Measurements from ENCODE around the gene BLNK.

BLNK gene

DNA sequence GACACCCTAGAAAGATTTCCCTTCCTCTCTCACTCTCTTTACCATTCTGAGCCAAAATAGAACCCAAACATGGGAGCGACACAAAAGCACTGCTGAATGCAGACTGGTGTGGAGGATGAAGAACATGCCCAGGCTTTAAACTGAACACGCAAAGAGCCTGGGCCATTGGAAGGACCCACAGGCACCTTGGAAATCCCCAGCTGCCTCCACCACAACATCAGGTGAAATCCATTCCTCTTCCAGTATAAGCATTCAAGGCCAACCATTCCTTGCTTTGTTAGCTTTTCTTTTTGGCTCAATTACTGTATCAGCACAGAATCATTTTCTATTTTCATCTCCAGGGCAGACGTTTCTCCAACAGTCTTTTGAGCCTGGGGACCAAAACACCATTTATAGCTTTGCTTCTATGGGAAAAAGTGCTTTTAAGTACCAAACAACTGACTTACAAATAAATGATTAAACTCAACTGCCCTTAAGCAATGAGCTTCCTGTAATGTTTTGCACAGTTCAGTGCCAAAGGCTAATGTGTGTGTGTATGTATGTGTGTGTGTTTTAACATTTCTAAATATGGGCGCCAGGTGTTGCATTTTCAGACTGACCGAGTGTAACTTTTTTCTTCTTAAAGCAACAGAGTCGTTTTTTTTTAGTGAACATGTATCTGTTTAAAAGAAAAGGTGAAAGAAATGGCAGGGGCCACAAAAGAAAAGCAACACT lies 16.2 kb upstream of the BLNK start:
- Histone ChIP-seq H3K4me1 (ENCODE audit: insufficient read depth, low read length) (no peaks in the 10 kb centered on the region), H3K27ac (ENCODE audit: low read depth, low read length) (no peak overlapping the region), H3K9ac (ENCODE audit: low read depth, low read length) (no peak overlapping the region), H3K36me3 (ENCODE audit: insufficient read depth, low read length) (no peaks in the 10 kb centered on the region), H3K27me3 (ENCODE audit: insufficient read depth, low read length) (no peaks in the 10 kb centered on the region), H3K9me3 (ENCODE audit: insufficient read depth, low read depth, low read length) (no peaks in the 10 kb centered on the region), H3K4me3 (ENCODE audit: low read length) (no peak overlapping the region)
- WGBS: 71% methylated on average over 6 of the region's 6 CpGs

DNA sequence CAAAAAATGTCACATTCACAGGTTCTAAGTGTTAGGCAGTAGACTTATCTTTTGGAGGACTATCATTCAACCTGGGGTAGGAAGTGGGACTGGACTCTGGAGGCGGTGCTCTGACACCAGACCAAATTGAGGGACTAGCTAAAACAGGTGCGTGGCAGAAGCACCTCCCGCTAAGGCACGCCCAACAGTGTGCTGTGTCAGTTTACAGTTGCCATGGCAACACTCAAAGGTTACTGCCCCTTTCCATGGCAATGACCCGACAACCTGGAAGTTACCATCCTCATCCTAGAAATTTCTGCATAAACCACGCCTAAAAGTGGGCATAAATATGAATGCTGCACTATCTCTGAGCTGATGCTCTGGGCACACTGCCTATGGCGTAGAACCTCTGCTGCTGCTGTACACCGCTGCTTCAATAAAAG lies 14.0 kb upstream of the BLNK start:
- 82% methylated on average over 8 of the region's 8 CpGs for WGBS
- H3K27me3 ChIP-seq (ENCODE audit: insufficient read depth, low read length): no peaks in the 10 kb centered on the region
- no peak overlapping the region for H3K4me3 ChIP-seq (ENCODE audit: low read length)
- no peaks in the 10 kb centered on the region for H3K9me3 ChIP-seq (ENCODE audit: insufficient read depth, low read depth, low read length)
- no peak overlapping the region for H3K9ac ChIP-seq (ENCODE audit: low read depth, low read length)
- no peaks in the 10 kb centered on the region for H3K36me3 ChIP-seq (ENCODE audit: insufficient read depth, low read length)
- H3K4me1 ChIP-seq (ENCODE audit: insufficient read depth, low read length): no peaks in the 10 kb centered on the region
- no peak overlapping the region for H3K27ac ChIP-seq (ENCODE audit: low read depth, low read length)

DNA sequence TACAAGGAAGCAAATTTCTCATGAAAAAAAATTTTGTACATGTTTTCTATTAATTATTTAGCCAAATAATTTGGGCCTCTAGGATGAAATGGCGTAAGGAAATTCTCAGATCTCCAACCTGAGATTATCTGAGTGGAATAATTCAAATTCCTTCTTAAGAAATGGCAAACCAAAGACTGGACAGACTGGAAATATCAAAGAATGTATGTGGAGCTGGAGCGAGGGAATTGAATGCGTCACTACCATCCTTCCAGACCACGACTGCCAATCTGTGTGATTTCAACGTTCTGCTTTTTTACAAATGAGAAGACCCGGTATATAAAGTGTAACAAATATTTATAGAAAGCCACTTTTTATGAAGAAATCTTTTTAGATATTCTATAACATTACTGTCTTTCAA lies 12.4 kb upstream of the BLNK start:
- Histone ChIP-seq H3K9ac (ENCODE audit: low read depth, low read length) (no peak overlapping the region), H3K4me1 (ENCODE audit: insufficient read depth, low read length) (no peaks in the 10 kb centered on the region), H3K27ac (ENCODE audit: low read depth, low read length) (no peak overlapping the region), H3K27me3 (ENCODE audit: insufficient read depth, low read length) (no peaks in the 10 kb centered on the region), H3K9me3 (ENCODE audit: insufficient read depth, low read depth, low read length) (no peaks in the 10 kb centered on the region), H3K4me3 (ENCODE audit: low read length) (no peak overlapping the region), H3K36me3 (ENCODE audit: insufficient read depth, low read length) (no peaks in the 10 kb centered on the region)
- 100% methylated on average over 3 of the region's 6 CpGs for whole genome bisulfite sequencing

DNA sequence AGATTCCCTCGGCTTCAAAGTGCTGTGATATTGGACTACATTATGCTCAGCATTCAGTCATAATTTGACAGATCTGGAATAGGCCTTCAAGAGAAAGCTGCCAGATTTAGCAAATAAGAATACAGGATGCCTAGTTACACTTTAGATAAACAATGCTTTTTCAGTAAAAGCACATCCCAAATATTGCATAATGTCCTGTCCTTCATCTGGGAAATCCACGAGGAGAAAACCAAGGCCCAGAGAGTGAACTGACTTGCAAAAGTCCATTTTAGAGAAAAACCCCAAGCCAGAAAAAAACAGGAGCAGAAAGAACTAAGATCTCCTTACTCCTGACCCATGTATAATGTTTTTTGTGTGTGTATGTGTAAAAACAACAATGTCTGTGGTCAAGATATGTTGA lies 12.0 kb upstream of the BLNK start:
- Histone ChIP-seq H3K36me3 (ENCODE audit: insufficient read depth, low read length) (no peaks in the 10 kb centered on the region), H3K9me3 (ENCODE audit: insufficient read depth, low read depth, low read length) (no peaks in the 10 kb centered on the region), H3K4me3 (ENCODE audit: low read length) (no peak overlapping the region), H3K4me1 (ENCODE audit: insufficient read depth, low read length) (no peaks in the 10 kb centered on the region), H3K27me3 (ENCODE audit: insufficient read depth, low read length) (no peaks in the 10 kb centered on the region), H3K27ac (ENCODE audit: low read depth, low read length) (no peak overlapping the region), H3K9ac (ENCODE audit: low read depth, low read length) (no peak overlapping the region)
- 91% methylated on average over 2 of the region's 2 CpGs for WGBS

DNA sequence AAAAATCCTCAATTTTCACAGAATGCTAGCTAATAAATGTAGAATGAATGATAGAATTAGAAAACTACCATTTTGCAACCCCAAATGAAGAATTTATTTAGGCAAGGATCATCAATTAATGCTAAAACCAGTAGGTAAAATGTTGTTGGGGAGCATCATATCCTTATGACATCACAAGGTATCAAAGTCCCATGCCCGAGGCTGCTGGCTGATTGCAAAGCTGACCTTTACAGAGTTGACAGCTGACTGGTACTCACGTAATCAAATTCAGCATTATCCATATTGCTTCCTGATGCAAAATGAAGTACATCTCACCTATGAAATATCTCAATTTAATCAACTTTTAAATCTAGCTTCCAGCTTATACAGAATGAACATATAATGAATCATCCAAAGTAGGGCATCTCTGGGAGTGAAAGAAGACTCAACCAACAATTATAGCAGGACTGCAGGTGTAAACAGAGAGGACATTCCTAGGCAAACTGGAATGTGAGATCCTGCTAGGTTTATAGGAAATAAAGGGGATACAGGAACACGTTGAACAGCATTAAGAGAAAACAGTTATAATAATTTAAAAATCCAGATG lies 10.2 kb upstream of the BLNK start:
- Histone ChIP-seq H3K36me3 (ENCODE audit: insufficient read depth, low read length) (no peaks in the 10 kb centered on the region), H3K27me3 (ENCODE audit: insufficient read depth, low read length) (no peaks in the 10 kb centered on the region), H3K4me3 (ENCODE audit: low read length) (no peak overlapping the region), H3K4me1 (ENCODE audit: insufficient read depth, low read length) (no peaks in the 10 kb centered on the region), H3K9me3 (ENCODE audit: insufficient read depth, low read depth, low read length) (no peaks in the 10 kb centered on the region), H3K27ac (ENCODE audit: low read depth, low read length) (no peak overlapping the region), H3K9ac (ENCODE audit: low read depth, low read length) (no peak overlapping the region)
- 90% methylated on average over 3 of the region's 3 CpGs for WGBS

DNA sequence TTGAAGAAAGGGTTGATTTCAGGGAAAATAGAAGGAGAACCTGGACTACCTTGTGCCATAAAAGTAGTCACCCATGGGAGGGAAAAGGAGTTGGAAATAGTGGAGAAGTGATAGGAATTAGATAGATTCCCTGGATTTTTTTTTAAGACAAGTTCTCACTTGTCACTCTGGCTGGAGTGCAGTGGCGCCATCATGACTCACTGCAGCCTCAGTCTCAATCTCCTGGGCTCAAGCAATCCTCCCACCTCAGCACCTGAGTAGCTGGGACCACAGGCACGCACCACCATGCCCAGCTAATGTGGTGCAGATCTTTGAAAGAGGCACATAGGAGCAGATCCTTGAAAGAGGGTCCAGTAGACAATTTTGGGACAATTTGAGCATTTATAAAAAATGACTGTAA lies 9.5 kb upstream of the BLNK start:
- H3K9me3 ChIP-seq (ENCODE audit: insufficient read depth, low read depth, low read length): no peaks in the 10 kb centered on the region
- no peaks in the 10 kb centered on the region for H3K4me1 ChIP-seq (ENCODE audit: insufficient read depth, low read length)
- no peaks in the 10 kb centered on the region for H3K27me3 ChIP-seq (ENCODE audit: insufficient read depth, low read length)
- 84% methylated on average over 2 of the region's 2 CpGs for WGBS
- no peak overlapping the region for H3K4me3 ChIP-seq (ENCODE audit: low read length)
- no peak overlapping the region for H3K27ac ChIP-seq (ENCODE audit: low read depth, low read length)
- no peak overlapping the region for H3K9ac ChIP-seq (ENCODE audit: low read depth, low read length)
- no peaks in the 10 kb centered on the region for H3K36me3 ChIP-seq (ENCODE audit: insufficient read depth, low read length)

DNA sequence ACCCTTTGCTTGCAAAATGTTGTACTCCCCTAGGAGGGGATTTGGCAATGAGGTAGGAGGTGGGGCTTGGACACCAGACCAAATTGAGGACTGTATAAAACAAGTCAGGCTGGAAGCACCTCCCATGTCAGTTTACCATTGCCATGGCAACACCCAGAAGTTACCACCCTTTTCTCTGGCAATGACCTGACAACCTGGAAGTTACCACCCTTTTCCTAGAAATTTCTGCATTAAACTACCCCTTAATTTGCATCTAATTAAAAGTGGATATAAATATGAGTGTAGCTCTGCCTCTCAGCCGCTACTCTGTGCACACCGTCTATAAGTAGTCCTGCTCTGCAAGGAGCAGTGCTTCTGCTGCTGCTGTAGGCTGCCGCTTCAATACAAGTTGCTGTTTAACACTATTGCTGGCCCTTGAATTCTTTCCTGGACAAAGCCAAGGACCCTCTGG lies 7.8 kb upstream of the BLNK start:
- 93% methylated on average over 3 of the region's 3 CpGs for WGBS
- no peak overlapping the region for H3K4me3 ChIP-seq (ENCODE audit: low read length)

DNA sequence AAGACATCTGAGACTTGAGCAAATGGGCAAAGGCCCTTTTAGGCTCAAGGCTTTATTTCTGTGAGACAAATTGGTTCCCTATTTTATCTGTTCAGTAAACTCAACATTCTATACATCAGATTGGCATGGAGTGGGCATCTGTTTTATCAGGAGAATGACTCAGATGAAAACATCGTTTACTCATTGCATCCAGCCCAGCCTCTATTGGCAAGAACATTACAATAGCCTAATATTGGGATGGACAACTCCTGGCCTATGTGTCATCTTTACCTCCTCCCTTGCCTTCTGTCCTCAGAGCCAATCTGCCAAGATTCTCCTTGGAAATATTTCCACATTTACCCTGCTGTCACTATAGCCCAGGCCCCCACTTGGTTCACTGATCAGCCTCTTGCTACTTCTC lies 5.5 kb upstream of the BLNK start:
- WGBS: 96% methylated on average over 1 of the region's 1 CpG
- Histone ChIP-seq H3K36me3 (ENCODE audit: insufficient read depth, low read length) (no peaks in the 10 kb centered on the region), H3K9ac (ENCODE audit: low read depth, low read length) (no peak overlapping the region), H3K27ac (ENCODE audit: low read depth, low read length) (no peak overlapping the region), H3K27me3 (ENCODE audit: insufficient read depth, low read length) (no peaks in the 10 kb centered on the region), H3K4me1 (ENCODE audit: insufficient read depth, low read length) (no peaks in the 10 kb centered on the region), H3K4me3 (ENCODE audit: low read length) (no peak overlapping the region), H3K9me3 (ENCODE audit: insufficient read depth, low read depth, low read length) (no peaks in the 10 kb centered on the region)

More for the DNA sequence above, 7.8 kb upstream of the BLNK start:
- no peaks in the 10 kb centered on the region for H3K4me1 ChIP-seq (ENCODE audit: insufficient read depth, low read length)
- no peak overlapping the region for H3K9ac ChIP-seq (ENCODE audit: low read depth, low read length)
- H3K9me3 ChIP-seq (ENCODE audit: insufficient read depth, low read depth, low read length): no peaks in the 10 kb centered on the region
- H3K36me3 ChIP-seq (ENCODE audit: insufficient read depth, low read length): no peaks in the 10 kb centered on the region
- no peaks in the 10 kb centered on the region for H3K27me3 ChIP-seq (ENCODE audit: insufficient read depth, low read length)
- H3K27ac ChIP-seq (ENCODE audit: low read depth, low read length): no peak overlapping the region

DNA sequence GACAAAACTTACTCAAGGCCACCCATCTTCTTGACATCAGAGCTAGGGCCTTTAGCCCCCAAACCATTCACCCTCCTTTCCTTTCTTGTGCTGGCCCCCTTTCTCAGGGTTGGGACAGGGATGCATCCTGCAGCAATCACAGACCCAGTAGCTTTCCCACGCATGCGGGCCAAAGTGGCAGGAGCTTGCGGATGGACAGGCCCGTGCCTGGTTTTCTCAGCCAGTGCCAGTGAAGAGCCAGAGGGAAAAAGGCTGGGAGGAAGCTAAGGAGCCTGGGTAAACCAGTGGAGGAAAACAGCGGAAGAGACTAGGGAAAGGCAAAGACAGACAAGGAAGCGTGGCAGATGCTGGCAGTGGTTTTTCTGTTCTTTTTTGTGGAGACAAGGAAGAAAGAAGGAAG lies 5.1 kb upstream of the BLNK start:
- Histone ChIP-seq H3K27me3 (ENCODE audit: insufficient read depth, low read length) (no peaks in the 10 kb centered on the region), H3K4me3 (ENCODE audit: low read length) (no peak overlapping the region), H3K27ac (ENCODE audit: low read depth, low read length) (no peak overlapping the region), H3K36me3 (ENCODE audit: insufficient read depth, low read length) (no peaks in the 10 kb centered on the region), H3K9me3 (ENCODE audit: insufficient read depth, low read depth, low read length) (no peaks in the 10 kb centered on the region), H3K9ac (ENCODE audit: low read depth, low read length) (no peak overlapping the region), H3K4me1 (ENCODE audit: insufficient read depth, low read length) (no peaks in the 10 kb centered on the region)
- WGBS: 95% methylated on average over 6 of the region's 6 CpGs

DNA sequence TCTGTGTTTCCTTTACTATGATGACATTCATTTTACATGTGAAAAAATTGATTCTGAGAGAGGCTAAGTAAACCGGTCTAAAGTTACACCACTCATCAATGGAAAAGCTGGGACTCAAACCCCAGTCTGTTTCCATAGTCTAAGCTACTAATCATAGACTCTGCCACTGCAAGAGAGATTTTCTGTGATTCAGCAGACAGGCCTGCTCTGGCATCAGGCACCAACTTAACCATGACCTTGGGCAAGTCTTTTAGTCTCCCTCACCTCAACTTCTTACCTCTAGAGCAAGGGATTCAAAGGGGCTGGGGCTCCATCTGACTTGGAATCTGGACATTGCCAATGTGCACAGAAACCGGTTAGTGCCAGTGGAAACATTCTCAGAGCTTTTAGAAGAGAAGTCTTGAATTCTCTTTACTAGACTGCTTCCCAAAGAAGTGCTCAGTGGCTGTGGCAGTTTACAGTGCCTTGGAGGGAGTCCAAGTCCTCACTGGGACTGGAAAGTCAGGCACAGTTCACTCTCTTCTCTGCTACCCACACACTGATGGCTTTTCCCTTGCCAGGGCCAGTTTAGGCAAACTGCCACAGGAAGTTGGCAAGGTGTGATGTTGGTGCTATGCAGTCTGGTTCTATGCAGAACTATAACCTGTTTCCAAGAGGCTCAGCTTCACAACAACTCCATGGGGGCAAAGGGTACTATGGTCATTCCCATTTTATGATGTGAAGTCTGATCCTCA lies 4.5 kb upstream of the BLNK start:
- 94% methylated on average over 2 of the region's 2 CpGs for WGBS
- H3K9me3 ChIP-seq (ENCODE audit: insufficient read depth, low read depth, low read length): no peaks in the 10 kb centered on the region
- no peaks in the 10 kb centered on the region for H3K36me3 ChIP-seq (ENCODE audit: insufficient read depth, low read length)
- H3K27ac ChIP-seq (ENCODE audit: low read depth, low read length): no peak overlapping the region
- H3K4me1 ChIP-seq (ENCODE audit: insufficient read depth, low read length): no peaks in the 10 kb centered on the region
- no peak overlapping the region for H3K9ac ChIP-seq (ENCODE audit: low read depth, low read length)
- H3K27me3 ChIP-seq (ENCODE audit: insufficient read depth, low read length): no peaks in the 10 kb centered on the region
- H3K4me3 ChIP-seq (ENCODE audit: low read length): no peak overlapping the region
